ENCODE results near the gene KCNQ5.
"Not testable (repeated sequence)": the region's sequence is repeated elsewhere in the genome, so short reads cannot be mapped to it uniquely, and the experiment has no call there.

KCNQ5 gene

DNA sequence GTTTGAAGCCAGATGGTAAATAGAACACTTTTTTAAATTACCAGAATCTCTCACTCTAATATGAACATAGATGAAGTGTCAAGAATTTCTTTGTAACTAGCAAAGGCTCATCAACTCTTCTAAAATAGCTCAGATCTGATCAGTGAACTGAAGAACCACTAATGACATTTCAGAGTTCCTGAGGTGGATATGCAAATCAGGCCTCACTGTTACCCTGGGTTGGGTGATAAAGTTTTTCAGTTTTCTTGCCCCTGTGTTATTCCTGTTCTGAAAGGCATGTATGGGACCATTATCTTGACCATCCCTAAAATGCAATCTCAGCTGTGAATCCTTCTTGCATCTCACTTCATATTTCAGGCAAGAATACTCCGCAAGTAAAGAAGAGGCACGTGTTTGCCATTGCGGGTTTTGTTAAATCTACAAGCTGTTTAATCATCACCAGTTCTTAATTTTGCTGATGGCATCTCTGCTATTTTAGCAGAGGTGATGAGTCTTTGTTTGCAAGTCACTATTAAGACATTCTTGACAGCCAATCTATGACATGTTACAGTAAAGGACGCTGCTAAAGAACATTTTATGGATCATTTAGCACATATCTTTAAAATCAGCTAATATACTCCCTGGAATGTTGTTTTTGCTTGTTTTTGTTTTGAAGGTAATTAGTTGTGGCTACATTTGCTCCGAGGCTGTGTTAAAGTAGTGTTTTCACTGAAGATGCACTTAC lies 555.5 kb downstream of the KCNQ5 start:
- H3K4me1 ChIP-seq (ENCODE audit: insufficient read depth, low read length): no peaks in the 10 kb centered on the region
- H3K27me3 ChIP-seq (ENCODE audit: insufficient read depth, low read length): no peaks in the 10 kb centered on the region
- H3K4me3 ChIP-seq (ENCODE audit: low read length): no peak overlapping the region

GRCh38 chr6:73180076-73180738 lies 558.3 kb downstream of the KCNQ5 start:
- Histone ChIP-seq H3K4me1 (ENCODE audit: insufficient read depth, low read length) (no peaks in the 10 kb centered on the region), H2AFZ (ENCODE audit: low read depth, low read length) (no peak overlapping the region), H3K36me3 (ENCODE audit: insufficient read depth, low read length) (no peaks in the 10 kb centered on the region), H3K4me3 (ENCODE audit: low read length) (no peak overlapping the region), H3K27me3 (ENCODE audit: insufficient read depth, low read length) (no peaks in the 10 kb centered on the region), H3K9me3 (ENCODE audit: low read length) (no peaks in the 10 kb centered on the region)

More for the DNA sequence above, 555.5 kb downstream of the KCNQ5 start:
- H2AFZ ChIP-seq (ENCODE audit: low read depth, low read length): no peak overlapping the region
- H3K36me3 ChIP-seq (ENCODE audit: insufficient read depth, low read length): no peaks in the 10 kb centered on the region
- H3K9me3 ChIP-seq (ENCODE audit: low read length): no peaks in the 10 kb centered on the region

GRCh38 chr6:73180763-73181619 lies 559.1 kb downstream of the KCNQ5 start:
- Histone ChIP-seq H3K9me3 (ENCODE audit: low read length) (no peaks in the 10 kb centered on the region), H3K4me1 (ENCODE audit: insufficient read depth, low read length) (no peaks in the 10 kb centered on the region), H2AFZ (ENCODE audit: low read depth, low read length) (no peak overlapping the region), H3K36me3 (ENCODE audit: insufficient read depth, low read length) (no peaks in the 10 kb centered on the region), H3K4me3 (ENCODE audit: low read length) (no peak overlapping the region), H3K27me3 (ENCODE audit: insufficient read depth, low read length) (no peaks in the 10 kb centered on the region)

GRCh38 chr6:73182021-73182607 lies 560.2 kb downstream of the KCNQ5 start:
- no peaks in the 10 kb centered on the region for H3K27me3 ChIP-seq (ENCODE audit: insufficient read depth, low read length)
- H3K9me3 ChIP-seq (ENCODE audit: low read length): no peaks in the 10 kb centered on the region
- H2AFZ ChIP-seq (ENCODE audit: low read depth, low read length): no peak overlapping the region
- H3K36me3 ChIP-seq (ENCODE audit: insufficient read depth, low read length): no peaks in the 10 kb centered on the region
- no peaks in the 10 kb centered on the region for H3K4me1 ChIP-seq (ENCODE audit: insufficient read depth, low read length)
- H3K4me3 ChIP-seq (ENCODE audit: low read length): no peak overlapping the region

GRCh38 chr6:73193302-73193701 lies 571.4 kb downstream of the KCNQ5 start:
- not testable (repeated sequence) for H3K9me3 ChIP-seq (ENCODE audit: low read length); H3K36me3 ChIP-seq (ENCODE audit: insufficient read depth, low read length); H3K4me1 ChIP-seq (ENCODE audit: insufficient read depth, low read length); H3K27me3 ChIP-seq (ENCODE audit: insufficient read depth, low read length); H2AFZ ChIP-seq (ENCODE audit: low read depth, low read length); H3K4me3 ChIP-seq (ENCODE audit: low read length)

- Histone ChIP-seq H3K4me3 (ENCODE audit: low read length) (no peak overlapping the region), H2AFZ (ENCODE audit: low read depth, low read length) (no peak overlapping the region), H3K4me1 (ENCODE audit: insufficient read depth, low read length) (no peaks in the 10 kb centered on the region), H3K36me3 (ENCODE audit: insufficient read depth, low read length) (no peaks in the 10 kb centered on the region), H3K27me3 (ENCODE audit: insufficient read depth, low read length) (no peaks in the 10 kb centered on the region), H3K9me3 (ENCODE audit: low read length) (no peaks in the 10 kb centered on the region)
Measured at GRCh38 chr6:73194744-73195143, 572.9 kb downstream of the KCNQ5 start.

GRCh38 chr6:73200247-73200646 lies 578.4 kb downstream of the KCNQ5 start:
- Histone ChIP-seq H3K9me3 (ENCODE audit: low read length) (no peaks in the 10 kb centered on the region), H3K27me3 (ENCODE audit: insufficient read depth, low read length) (no peaks in the 10 kb centered on the region), H3K36me3 (ENCODE audit: insufficient read depth, low read length) (no peaks in the 10 kb centered on the region), H3K4me3 (ENCODE audit: low read length) (no peak overlapping the region), H2AFZ (ENCODE audit: low read depth, low read length) (no peak overlapping the region), H3K4me1 (ENCODE audit: insufficient read depth, low read length) (no peaks in the 10 kb centered on the region)

- Histone ChIP-seq H2AFZ (ENCODE audit: low read depth, low read length) (no peak overlapping the region), H3K4me3 (ENCODE audit: low read length) (no peak overlapping the region), H3K27me3 (ENCODE audit: insufficient read depth, low read length) (no peaks in the 10 kb centered on the region), H3K9me3 (ENCODE audit: low read length) (no peaks in the 10 kb centered on the region), H3K4me1 (ENCODE audit: insufficient read depth, low read length) (no peaks in the 10 kb centered on the region), H3K36me3 (ENCODE audit: insufficient read depth, low read length) (no peaks in the 10 kb centered on the region)
Measured at GRCh38 chr6:73200735-73201134, 578.9 kb downstream of the KCNQ5 start.

DNA sequence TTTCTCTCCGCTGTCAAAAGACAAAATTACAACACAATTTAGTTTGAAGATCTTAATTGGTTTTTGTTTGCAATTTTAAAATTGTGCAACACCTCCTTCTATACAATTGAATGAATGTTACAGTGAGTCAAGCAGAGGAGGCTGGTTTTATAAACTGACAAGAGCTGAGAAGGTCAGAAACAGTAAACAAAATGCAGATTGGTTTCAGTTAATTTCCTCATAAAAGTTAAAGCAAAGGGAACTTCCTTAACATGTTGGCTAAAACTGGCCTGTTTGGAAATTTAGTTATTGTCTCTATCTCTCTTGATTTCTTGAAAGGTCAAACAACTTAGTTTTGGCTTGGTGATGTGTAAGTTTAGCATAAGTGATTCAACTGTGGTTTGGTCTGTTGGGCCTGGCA lies 581.2 kb downstream of the KCNQ5 start:
- H3K36me3 ChIP-seq (ENCODE audit: insufficient read depth, low read length): no peaks in the 10 kb centered on the region
- H2AFZ ChIP-seq (ENCODE audit: low read depth, low read length): no peak overlapping the region
- no peaks in the 10 kb centered on the region for H3K4me1 ChIP-seq (ENCODE audit: insufficient read depth, low read length)
- no peaks in the 10 kb centered on the region for H3K9me3 ChIP-seq (ENCODE audit: low read length)
- H3K4me3 ChIP-seq (ENCODE audit: low read length): no peak overlapping the region
- H3K27me3 ChIP-seq (ENCODE audit: insufficient read depth, low read length): no peaks in the 10 kb centered on the region

DNA sequence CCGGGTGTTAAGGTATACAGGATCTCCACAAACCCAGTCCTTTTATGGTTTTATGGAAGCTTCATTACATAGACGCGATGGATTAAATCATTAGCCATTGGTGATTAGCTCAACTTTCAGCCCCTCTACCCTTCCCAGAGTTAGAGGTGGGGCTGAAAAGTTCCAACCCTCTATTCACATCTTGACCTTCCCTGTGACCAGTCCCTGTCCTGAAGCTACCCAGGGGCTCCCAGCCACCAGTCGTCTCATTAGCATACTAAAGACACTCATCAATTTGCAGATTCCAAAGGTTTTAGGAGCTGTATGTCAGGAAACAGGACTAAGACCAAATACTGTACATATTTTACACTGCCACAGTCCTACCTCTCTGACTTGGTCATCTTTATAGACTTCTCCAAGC lies 582.4 kb downstream of the KCNQ5 start:
- H3K36me3 ChIP-seq (ENCODE audit: insufficient read depth, low read length): no peaks in the 10 kb centered on the region
- H3K27me3 ChIP-seq (ENCODE audit: insufficient read depth, low read length): no peaks in the 10 kb centered on the region
- H3K9me3 ChIP-seq (ENCODE audit: low read length): no peaks in the 10 kb centered on the region
- H3K4me1 ChIP-seq (ENCODE audit: insufficient read depth, low read length): no peaks in the 10 kb centered on the region
- no peak overlapping the region for H3K4me3 ChIP-seq (ENCODE audit: low read length)
- no peak overlapping the region for H2AFZ ChIP-seq (ENCODE audit: low read depth, low read length)

GRCh38 chr6:73207221-73207837 lies 585.5 kb downstream of the KCNQ5 start:
- no peaks in the 10 kb centered on the region for H3K36me3 ChIP-seq (ENCODE audit: insufficient read depth, low read length)
- no peaks in the 10 kb centered on the region for H3K27me3 ChIP-seq (ENCODE audit: insufficient read depth, low read length)
- H2AFZ ChIP-seq (ENCODE audit: low read depth, low read length): no peak overlapping the region
- no peaks in the 10 kb centered on the region for H3K4me1 ChIP-seq (ENCODE audit: insufficient read depth, low read length)
- no peaks in the 10 kb centered on the region for H3K9me3 ChIP-seq (ENCODE audit: low read length)
- no peak overlapping the region for H3K4me3 ChIP-seq (ENCODE audit: low read length)

DNA sequence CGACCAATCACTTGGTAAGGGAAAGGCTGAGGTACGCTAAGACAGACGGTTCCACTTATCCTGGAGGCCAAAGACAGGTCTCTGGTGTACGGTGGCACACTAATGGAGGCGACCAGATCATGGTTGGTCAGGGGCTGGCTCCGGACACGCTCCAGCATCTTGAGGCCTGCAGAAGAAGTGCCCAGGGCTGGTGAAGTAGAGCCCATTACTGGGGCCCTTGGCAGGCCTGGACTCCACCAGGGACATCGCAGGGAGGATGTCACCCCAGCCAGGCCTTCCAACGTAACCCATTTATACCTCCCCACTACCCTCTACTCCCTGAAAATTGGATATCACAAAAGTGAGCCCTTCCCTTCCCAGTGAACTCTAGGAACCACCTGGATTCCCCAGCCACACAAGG lies 587.3 kb downstream of the KCNQ5 start:
- Histone ChIP-seq H3K9me3 (ENCODE audit: low read length) (no peaks in the 10 kb centered on the region), H2AFZ (ENCODE audit: low read depth, low read length) (no peak overlapping the region), H3K27me3 (ENCODE audit: insufficient read depth, low read length) (no peaks in the 10 kb centered on the region), H3K4me3 (ENCODE audit: low read length) (no peak overlapping the region), H3K36me3 (ENCODE audit: insufficient read depth, low read length) (no peaks in the 10 kb centered on the region), H3K4me1 (ENCODE audit: insufficient read depth, low read length) (no peaks in the 10 kb centered on the region)

Data from neuron (in vitro differentiated cells).